ENCODE measurements around the gene CHD8.

DNA sequence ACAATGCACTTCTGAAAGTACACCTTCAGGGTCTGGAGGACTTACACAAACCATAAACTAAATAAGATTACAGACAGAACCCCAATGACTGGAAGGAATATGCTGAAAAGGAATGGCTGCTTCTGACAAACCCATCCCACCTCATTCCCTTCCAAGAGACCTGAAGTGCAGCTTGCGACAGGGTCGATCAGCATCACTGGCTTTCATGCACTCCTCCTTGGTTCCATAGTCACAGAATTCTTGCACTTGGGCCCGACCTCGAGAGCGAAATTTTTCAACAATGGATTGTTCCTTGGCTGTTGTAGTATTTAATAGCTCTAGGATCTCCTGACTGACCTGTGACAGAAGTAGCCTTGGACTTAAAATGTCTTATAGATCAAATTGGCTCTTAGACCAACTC, 45.6 kb upstream of the CHD8 start:
- TF ChIP-seq, protein P1, sequence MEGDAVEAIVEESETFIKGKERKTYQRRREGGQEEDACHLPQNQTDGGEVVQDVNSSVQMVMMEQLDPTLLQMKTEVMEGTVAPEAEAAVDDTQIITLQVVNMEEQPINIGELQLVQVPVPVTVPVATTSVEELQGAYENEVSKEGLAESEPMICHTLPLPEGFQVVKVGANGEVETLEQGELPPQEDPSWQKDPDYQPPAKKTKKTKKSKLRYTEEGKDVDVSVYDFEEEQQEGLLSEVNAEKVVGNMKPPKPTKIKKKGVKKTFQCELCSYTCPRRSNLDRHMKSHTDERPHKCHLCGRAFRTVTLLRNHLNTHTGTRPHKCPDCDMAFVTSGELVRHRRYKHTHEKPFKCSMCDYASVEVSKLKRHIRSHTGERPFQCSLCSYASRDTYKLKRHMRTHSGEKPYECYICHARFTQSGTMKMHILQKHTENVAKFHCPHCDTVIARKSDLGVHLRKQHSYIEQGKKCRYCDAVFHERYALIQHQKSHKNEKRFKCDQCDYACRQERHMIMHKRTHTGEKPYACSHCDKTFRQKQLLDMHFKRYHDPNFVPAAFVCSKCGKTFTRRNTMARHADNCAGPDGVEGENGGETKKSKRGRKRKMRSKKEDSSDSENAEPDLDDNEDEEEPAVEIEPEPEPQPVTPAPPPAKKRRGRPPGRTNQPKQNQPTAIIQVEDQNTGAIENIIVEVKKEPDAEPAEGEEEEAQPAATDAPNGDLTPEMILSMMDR (IDR thresholded peaks at IDR 0.05) = no peak
- TF ChIP-seq POLR2A (IDR thresholded peaks at IDR 0.05) = no peak

All from breast epithelium (tissue), 3 donors.